Stimulated activated CD4-positive, alpha-beta T cell treated with anti-CD3 and anti-CD28 coated beads, Interleukin-12 subunit alpha, Interleukin-12 subunit beta, amount 100 ng/mL, for 24 hours (primary cell): ENCODE measurements around the gene CCDC69.

ENCODE experiments used
- DNase-seq, 2 experiments: peaks; one replicate each; pipeline ENCODE4 v3.0.0-alpha.2; 2020; ENCODE audit warnings: low read depth in 2 of 2

Gene CCDC69

GRCh38 chr5:151142933-151143332, 81.0 kb downstream of the CCDC69 start:
- no peak for DNase-seq

- peak in 1 of 2 experiments; percentile 54 for DNase-seq
Measured at GRCh38 chr5:151141535-151141934, 82.4 kb downstream of the CCDC69 start.

- no peak for DNase-seq
Measured at GRCh38 chr5:151140686-151141459, 83.0 kb downstream of the CCDC69 start.

- DNase-seq: no peak
Measured at GRCh38 chr5:151139646-151140045, 84.2 kb downstream of the CCDC69 start.

- DNase-seq: no peak
Measured at GRCh38 chr5:151139015-151139414, 84.9 kb downstream of the CCDC69 start.

GRCh38 chr5:151138114-151138513, 85.8 kb downstream of the CCDC69 start:
- no peak for DNase-seq

- DNase-seq: no peak
Measured at GRCh38 chr5:151137067-151137825, 86.6 kb downstream of the CCDC69 start.

- DNase-seq: no peak
Measured at GRCh38 chr5:151134228-151134627, 89.7 kb downstream of the CCDC69 start.

- no peak for DNase-seq
Measured at GRCh38 chr5:151132963-151133362, 90.9 kb downstream of the CCDC69 start.
